ENCODE measurements around the gene PRMT1. TPM values are rescaled to one million over a fixed set of nuclear protein-coding genes. Genes with fewer than 3 reads are reported as not detected.

Gene PRMT1
- total and polyA plus RNA-seq, 4 donors: 122 to 254 (median 127) TPM

- Histone ChIP-seq H3K4me3 (no peak overlapping the region), H3K36me3 (ENCODE audit: control insufficient read depth in 4 of 4, insufficient read depth in 4 of 4, low read length in 4 of 4) (peaks cover 13 to 85% (median 29%) of the 10 kb centered on the region in 4 donors), H3K4me1 (ENCODE audit: control insufficient read depth in 5 of 5, insufficient read depth in 5 of 5, low read length in 5 of 5) (no peaks in the 10 kb centered on the region), H3K9ac (ENCODE audit: insufficient read depth in 1 of 2, low read length in 2 of 2) (no peak overlapping the region), H3K27ac (ENCODE audit: low read depth in 1 of 2, low read length in 1 of 2) (no peak overlapping the region), H3K27me3 (ENCODE audit: control insufficient read depth in 3 of 3, insufficient read depth in 3 of 3, low read length in 2 of 3) (no peaks in the 10 kb centered on the region), H3K9me3 (ENCODE audit: control insufficient read depth in 4 of 4, insufficient read depth in 3 of 4, low read length in 3 of 4) (no peaks in the 10 kb centered on the region)
- TF ChIP-seq CTCF (IDR thresholded peaks at IDR 0.05; ENCODE audit: control extremely low read depth, extremely low read depth): no peak
- 90 to 93% methylated on average over 13 of the region's 13 CpGs for WGBS, 2 donors
- DNase-seq (no peak), ATAC-seq (ENCODE audit: insufficient read depth, low FRiP score) (no peak)
These were observed 23.6 kb upstream of the PRMT1 start for GRCh38 chr19:49653466-49653806.

GRCh38 chr19:49654581-49654980 is 22.5 kb upstream of the PRMT1 start:
- H3K4me3 ChIP-seq: no peak overlapping the region
- H3K9me3 ChIP-seq (ENCODE audit: control insufficient read depth in 4 of 4, insufficient read depth in 3 of 4, low read length in 3 of 4): no peaks in the 10 kb centered on the region
- H3K4me1 ChIP-seq (ENCODE audit: control insufficient read depth in 5 of 5, insufficient read depth in 5 of 5, low read length in 5 of 5): no peaks in the 10 kb centered on the region
- peaks cover 21 to 92% (median 37%) of the 10 kb centered on the region in 4 donors for H3K36me3 ChIP-seq (ENCODE audit: control insufficient read depth in 4 of 4, insufficient read depth in 4 of 4, low read length in 4 of 4)
- no peak for TF ChIP-seq CTCF (IDR thresholded peaks at IDR 0.05; ENCODE audit: control extremely low read depth, extremely low read depth)
- WGBS, 2 donors: 87 to 90% methylated on average over 10 of the region's 10 CpGs
- no peak overlapping the region for H3K27ac ChIP-seq (ENCODE audit: low read depth in 1 of 2, low read length in 1 of 2)
- H3K27me3 ChIP-seq (ENCODE audit: control insufficient read depth in 3 of 3, insufficient read depth in 3 of 3, low read length in 2 of 3): no peaks in the 10 kb centered on the region
- DNase-seq: no peak
- H3K9ac ChIP-seq (ENCODE audit: insufficient read depth in 1 of 2, low read length in 2 of 2): no peak overlapping the region
- ATAC-seq (ENCODE audit: insufficient read depth, low FRiP score): no peak

- no peaks in the 10 kb centered on the region for H3K9me3 ChIP-seq (ENCODE audit: control insufficient read depth in 4 of 4, insufficient read depth in 3 of 4, low read length in 3 of 4)
- peaks cover 21 to 94% (median 46%) of the 10 kb centered on the region in 4 donors for H3K36me3 ChIP-seq (ENCODE audit: control insufficient read depth in 4 of 4, insufficient read depth in 4 of 4, low read length in 4 of 4)
- TF ChIP-seq CTCF (IDR thresholded peaks at IDR 0.05; ENCODE audit: control extremely low read depth, extremely low read depth): no peak
- no peak for ATAC-seq (ENCODE audit: insufficient read depth, low FRiP score)
- WGBS, 2 donors: 93% methylated on average over 23 of the region's 23 CpGs
- no peak overlapping the region for H3K9ac ChIP-seq (ENCODE audit: insufficient read depth in 1 of 2, low read length in 2 of 2)
- no peak for DNase-seq
- H3K4me1 ChIP-seq (ENCODE audit: control insufficient read depth in 5 of 5, insufficient read depth in 5 of 5, low read length in 5 of 5): no peaks in the 10 kb centered on the region
- H3K27me3 ChIP-seq (ENCODE audit: control insufficient read depth in 3 of 3, insufficient read depth in 3 of 3, low read length in 2 of 3): no peaks in the 10 kb centered on the region
- H3K4me3 ChIP-seq: no peak overlapping the region
- H3K27ac ChIP-seq (ENCODE audit: low read depth in 1 of 2, low read length in 1 of 2): no peak overlapping the region
These were observed 21.3 kb upstream of the PRMT1 start for GRCh38 chr19:49655570-49656455.
